Thyroid gland (tissue), 4 donors: ENCODE data around the gene SMURF1.

ENCODE experiments used
- CTCF ChIP-seq, 6 experiments: fragments of 200-600 bp in 3 of 6; fragments of 450-650 bp in 3 of 6; sonication (generic) in 3 of 6; IDR thresholded peaks; one replicate each; pipeline ENCODE4 v1.5.1; 2016 to 2019; ENCODE audit warnings: antibody characterized with exemption in 6 of 6, mild to moderate bottlenecking in 2 of 6, inconsistent platforms in 1 of 6, moderate library complexity in 1 of 6
- POLR2A ChIP-seq, 2 donors: fragments of 450-650 bp; IDR thresholded peaks; one replicate each; pipeline ENCODE4 v1.6.1; 2017; ENCODE audit warnings: antibody characterized with exemption in 2 of 2, mild to moderate bottlenecking in 2 of 2, moderate library complexity in 1 of 2

- TF ChIP-seq POLR2A (IDR thresholded peaks at IDR 0.05): no peak
- no peak for TF ChIP-seq CTCF (IDR thresholded peaks at IDR 0.05)
Observed at GRCh38 chr7:99089914-99090629, 53.8 kb downstream of the SMURF1 start.
